DOHH2 (cell line): ENCODE results near the gene CTTNBP2NL.

ENCODE experiments used
- H3F3A ChIP-seq: fragments of 200-600 bp; sonication (generic), shearing (Covaris generic); 2 replicates; pipeline ENCODE4 v1.6.0; 2016; ENCODE audit warnings: antibody characterized with exemption, mild to moderate bottlenecking; ENCODE audit not compliant: control insufficient read depth, insufficient read depth
- H3K27ac ChIP-seq: fragments of 200-600 bp; sonication (generic); 2 replicates; pipeline ENCODE4 v1.5.1; 2014; ENCODE audit warnings: low read depth, mild to moderate bottlenecking, low read length, moderate library complexity
- H3K27me3 ChIP-seq: fragments of 200-600 bp; sonication (generic); 2 replicates; pipeline ENCODE4 v1.6.1; 2014; ENCODE audit warnings: mild to moderate bottlenecking, low read length, mixed read lengths; ENCODE audit not compliant: control insufficient read depth
- H3K36me3 ChIP-seq: fragments of 200-600 bp; sonication (generic); 2 replicates; pipeline ENCODE4 v1.6.1; 2014; ENCODE audit warnings: mild to moderate bottlenecking, low read length, moderate library complexity, mixed read lengths; ENCODE audit not compliant: control insufficient read depth
- H3K4me1 ChIP-seq: fragments of 200-600 bp; sonication (generic); 2 replicates; pipeline ENCODE4 v1.6.1; 2014; ENCODE audit warnings: mild to moderate bottlenecking, low read length, mixed read lengths; ENCODE audit not compliant: control insufficient read depth
- H3K4me2 ChIP-seq: fragments of 200-600 bp; sonication (generic); 2 replicates; pipeline ENCODE4 v1.6.0; 2014; ENCODE audit warnings: mild to moderate bottlenecking, low read length, moderate library complexity
- H3K4me3 ChIP-seq: fragments of 200-600 bp; sonication (generic); 2 replicates; pipeline ENCODE4 v1.5.1; 2014; ENCODE audit warnings: mild to moderate bottlenecking, low read length, mixed read lengths
- H3K79me2 ChIP-seq: fragments of 200-600 bp; sonication (generic); 2 replicates; pipeline ENCODE4 v1.6.1; 2014; ENCODE audit warnings: mild to moderate bottlenecking, low read length, mixed read lengths; ENCODE audit not compliant: control insufficient read depth
- H3K9me2 ChIP-seq: fragments of 200-600 bp; sonication (generic); replicated peaks from 2 replicates; pipeline ENCODE4 v1.6.1; 2014; ENCODE audit warnings: mild to moderate bottlenecking, low read length, mixed read lengths; ENCODE audit not compliant: control insufficient read depth
- H3K9me3 ChIP-seq: fragments of 200-600 bp; sonication (generic); 2 replicates; pipeline ENCODE4 v1.6.1; 2014; ENCODE audit warnings: antibody characterized with exemption, low read length, mixed read lengths; ENCODE audit not compliant: control insufficient read depth, insufficient read depth
- H4K20me1 ChIP-seq: fragments of 200-600 bp; sonication (generic); 2 replicates; pipeline ENCODE4 v1.6.0; 2014; ENCODE audit warnings: low read depth, mild to moderate bottlenecking, antibody characterized with exemption, low read length, moderate library complexity; ENCODE audit not compliant: control insufficient read depth, insufficient read depth
- EZH2phosphoT487 ChIP-seq: fragments of 200-600 bp; sonication (generic); IDR thresholded peaks from 2 replicates; pipeline ENCODE4 v1.6.1; 2017; ENCODE audit warnings: borderline replicate concordance, mild to moderate bottlenecking, antibody characterized with exemption, low read length, moderate library complexity, mixed read lengths
- TF ChIP-seq, protein P1 (sequence below): fragments of 200-600 bp; sonication (generic); IDR thresholded peaks from one replicate; pipeline ENCODE4 v1.5.1; 2014; ENCODE audit warnings: antibody characterized with exemption, mild to moderate bottlenecking, low read depth, low read length; ENCODE audit not compliant: poor library complexity, severe bottlenecking

Gene CTTNBP2NL

GRCh38 chr1:112369392-112370285 lies 26.4 kb upstream of the CTTNBP2NL start:
- Histone ChIP-seq H4K20me1 (no peaks in the 10 kb centered on the region), H3K4me1 (no peaks in the 10 kb centered on the region), H3K4me2 (no peak overlapping the region), H3K27me3 (peaks cover 10% of the 10 kb centered on the region; the same call in 1 of the 2 replicates), H3K79me2 (no peaks in the 10 kb centered on the region), H3K9me3 (no peaks in the 10 kb centered on the region), H3K27ac (no peak overlapping the region), H3F3A (no peaks in the 10 kb centered on the region), H3K36me3 (no peaks in the 10 kb centered on the region), H3K9me2 (no peaks in the 10 kb centered on the region), H3K4me3 (no peak overlapping the region)
- TF ChIP-seq EZH2phosphoT487, result no peak
- TF ChIP-seq, protein P1, sequence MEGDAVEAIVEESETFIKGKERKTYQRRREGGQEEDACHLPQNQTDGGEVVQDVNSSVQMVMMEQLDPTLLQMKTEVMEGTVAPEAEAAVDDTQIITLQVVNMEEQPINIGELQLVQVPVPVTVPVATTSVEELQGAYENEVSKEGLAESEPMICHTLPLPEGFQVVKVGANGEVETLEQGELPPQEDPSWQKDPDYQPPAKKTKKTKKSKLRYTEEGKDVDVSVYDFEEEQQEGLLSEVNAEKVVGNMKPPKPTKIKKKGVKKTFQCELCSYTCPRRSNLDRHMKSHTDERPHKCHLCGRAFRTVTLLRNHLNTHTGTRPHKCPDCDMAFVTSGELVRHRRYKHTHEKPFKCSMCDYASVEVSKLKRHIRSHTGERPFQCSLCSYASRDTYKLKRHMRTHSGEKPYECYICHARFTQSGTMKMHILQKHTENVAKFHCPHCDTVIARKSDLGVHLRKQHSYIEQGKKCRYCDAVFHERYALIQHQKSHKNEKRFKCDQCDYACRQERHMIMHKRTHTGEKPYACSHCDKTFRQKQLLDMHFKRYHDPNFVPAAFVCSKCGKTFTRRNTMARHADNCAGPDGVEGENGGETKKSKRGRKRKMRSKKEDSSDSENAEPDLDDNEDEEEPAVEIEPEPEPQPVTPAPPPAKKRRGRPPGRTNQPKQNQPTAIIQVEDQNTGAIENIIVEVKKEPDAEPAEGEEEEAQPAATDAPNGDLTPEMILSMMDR, result peak; percentile 97

DNA sequence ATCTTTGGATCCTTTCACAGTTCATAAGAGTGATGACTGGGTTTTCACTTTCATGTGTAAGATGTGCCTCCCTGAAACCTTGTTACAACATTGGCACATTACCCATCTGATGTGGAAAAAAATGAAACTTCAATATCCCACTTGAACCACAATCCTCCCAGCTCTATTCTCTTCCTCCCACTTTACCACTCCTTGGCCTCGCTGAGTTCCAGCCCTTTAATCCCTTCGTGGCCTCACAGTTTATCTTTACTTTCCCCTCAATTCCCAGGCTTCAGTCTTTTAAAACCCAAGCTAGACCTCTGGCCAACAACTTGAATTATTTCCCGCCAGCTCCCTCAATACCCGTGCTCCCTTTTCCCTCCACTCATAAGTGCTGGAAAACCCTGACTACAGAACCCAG lies 25.0 kb upstream of the CTTNBP2NL start:
- H3K4me3 ChIP-seq, result no peak overlapping the region

DNA sequence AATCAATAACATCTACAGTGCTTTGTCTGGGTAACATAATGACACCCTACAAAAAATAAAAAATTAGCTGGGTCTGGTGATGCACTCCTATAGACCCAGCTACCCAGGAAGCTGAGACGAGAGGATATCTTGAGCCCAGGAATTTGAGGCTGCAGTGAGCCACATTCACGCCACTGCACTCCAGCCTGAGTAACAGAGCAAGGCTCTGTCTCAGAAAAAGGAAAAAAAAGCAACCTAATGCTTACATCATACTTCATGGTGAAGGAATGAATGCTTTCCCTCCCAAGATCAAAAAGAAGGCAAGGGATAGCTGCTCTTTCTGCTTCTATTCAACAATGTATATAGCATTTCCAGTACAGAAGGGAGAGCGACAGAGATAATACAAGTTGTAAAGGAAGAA lies 24.2 kb upstream of the CTTNBP2NL start:
- Histone ChIP-seq H3K4me2 (no peak overlapping the region), H3K79me2 (no peaks in the 10 kb centered on the region), H3K27me3 (peaks cover 17% of the 10 kb centered on the region), H3F3A (no peaks in the 10 kb centered on the region), H3K4me1 (no peaks in the 10 kb centered on the region), H3K27ac (no peak overlapping the region), H3K4me3 (no peak overlapping the region), H3K36me3 (no peaks in the 10 kb centered on the region), H3K9me3 (no peaks in the 10 kb centered on the region), H4K20me1 (no peaks in the 10 kb centered on the region), H3K9me2 (no peaks in the 10 kb centered on the region)
- TF ChIP-seq, protein P1, result no peak
- no peak for TF ChIP-seq EZH2phosphoT487

More for the DNA sequence above, 25.0 kb upstream of the CTTNBP2NL start:
- Histone ChIP-seq H4K20me1 (no peaks in the 10 kb centered on the region), H3K27me3 (peaks cover 16% of the 10 kb centered on the region), H3K27ac (no peak overlapping the region), H3K36me3 (no peaks in the 10 kb centered on the region), H3K4me2 (no peak overlapping the region), H3K4me1 (no peaks in the 10 kb centered on the region), H3K9me3 (no peaks in the 10 kb centered on the region), H3K9me2 (no peaks in the 10 kb centered on the region), H3K79me2 (no peaks in the 10 kb centered on the region), H3F3A (no peaks in the 10 kb centered on the region)
- TF ChIP-seq, protein P1, result no peak
- TF ChIP-seq EZH2phosphoT487, result no peak
